ENCODE results near the gene GNG7. TPM values are rescaled to one million over a fixed set of nuclear protein-coding genes. Genes with fewer than 3 reads are reported as not detected.

GNG7 gene
- 0.05 to 0.09 TPM (median 0.06 TPM) in 4 of 5 replicates, not detected in the other for total RNA-seq (2022; extraction: Qiagen RNA extraction; ENCODE audit: low read depth)

DNA sequence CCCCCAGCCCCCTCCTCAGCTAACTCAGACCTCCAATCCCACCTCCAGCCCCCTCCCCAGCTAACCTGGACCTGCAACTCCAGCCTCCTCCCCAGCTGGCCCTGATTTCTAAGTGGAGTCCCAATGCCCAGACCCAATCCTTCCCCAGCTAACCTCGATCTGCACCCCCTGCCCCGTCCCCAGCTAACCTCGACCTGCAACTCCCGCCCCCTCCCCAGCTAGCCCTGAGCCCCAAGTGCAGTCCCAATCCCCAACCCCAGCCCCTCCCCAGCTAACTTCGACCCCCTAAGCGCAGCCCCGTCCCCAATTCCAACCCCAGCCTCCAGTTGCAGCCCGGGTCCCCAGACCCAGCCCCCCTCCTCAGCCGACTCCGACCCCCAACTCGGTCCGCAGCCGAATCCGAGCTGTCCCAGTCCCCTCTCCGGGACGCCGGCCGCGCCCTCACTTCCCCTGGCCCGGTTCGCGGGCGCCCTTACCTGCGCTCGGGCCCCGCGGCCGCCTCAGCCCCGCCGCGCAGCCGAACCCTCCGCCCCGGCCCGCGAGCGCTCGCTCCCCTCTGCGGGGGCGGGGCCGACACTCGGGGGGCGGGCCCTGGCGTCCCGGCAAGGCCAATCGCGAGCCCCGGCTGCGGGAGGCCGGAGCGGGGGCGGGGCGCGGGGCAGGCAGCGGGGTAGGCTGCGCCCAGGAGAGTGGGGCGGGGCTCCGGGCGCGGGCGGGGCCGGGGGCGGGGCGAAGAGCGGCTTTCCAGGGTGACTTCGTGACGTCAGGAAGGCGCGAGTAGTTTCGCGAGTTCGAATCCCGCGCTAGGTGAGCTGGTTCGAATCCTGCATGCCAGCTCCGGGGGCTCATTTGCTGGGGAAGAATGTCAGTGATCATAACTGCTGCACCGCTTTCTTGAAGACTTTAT, at the start of gene GNG7:
TSS of gene GNG7 (minus strand) at position 525 of the 907 bp plus-strand sequence. CDS start 182,006 bp downstream, outside the sequence.

GRCh38 chr19:2739602-2740313, 37.3 kb upstream of the GNG7 start, which contains the start of gene SLC39A3:
Gene SLC39A3, minus strand, starts transcription at chr19:2740017. Its CDS starts 2,760 bp downstream, at chr19:2737257.

DNA sequence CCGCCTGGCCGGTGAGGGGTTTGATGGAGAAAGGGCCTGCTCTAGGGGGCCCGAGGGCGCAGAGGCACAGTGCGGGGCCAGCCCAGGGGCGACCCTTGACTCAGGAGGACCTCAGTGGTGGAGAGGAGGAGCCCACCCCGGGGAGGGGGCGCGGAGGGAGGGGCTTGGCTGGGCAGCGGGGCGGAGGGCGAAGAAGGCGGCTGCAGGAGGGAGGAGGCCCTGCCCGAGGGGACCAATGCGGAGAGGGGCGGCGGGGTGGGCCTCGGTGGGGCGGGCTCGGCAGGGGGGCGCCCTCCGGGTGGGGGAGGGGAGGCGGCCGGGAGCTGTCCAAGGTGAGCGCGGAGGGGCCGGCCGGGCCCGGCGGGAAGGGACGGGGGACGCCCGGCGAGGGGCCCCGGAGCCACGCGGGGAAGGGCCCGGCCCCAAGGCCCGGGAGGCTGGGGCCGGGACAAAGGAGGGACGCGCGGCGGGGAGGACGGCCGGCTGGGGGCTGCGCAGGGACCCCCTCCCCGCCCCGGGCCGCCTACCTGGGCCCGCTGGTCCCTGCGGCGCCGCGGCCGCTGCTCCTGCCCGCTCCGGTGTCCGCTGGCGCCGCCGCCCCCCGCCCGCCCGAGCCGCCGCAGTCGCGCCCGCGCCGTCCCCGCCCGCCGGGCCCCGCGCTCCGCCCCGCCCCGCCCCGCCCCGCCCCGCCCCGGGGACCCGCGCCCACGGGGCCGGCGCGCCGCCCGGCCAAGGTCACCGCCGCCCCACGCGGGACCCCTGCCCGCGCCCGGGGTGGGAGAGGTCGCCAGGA, 18.5 kb upstream of the GNG7 start, which contains the start of gene DIRAS1:
TSS of gene DIRAS1 (minus strand) at position 596 of the 793 bp plus-strand sequence. CDS start 3,566 bp downstream, outside the sequence.

GRCh38 chr19:2475702-2476450, 226.6 kb downstream of the GNG7 start, which contains the start of gene GADD45B:
Gene GADD45B, plus strand, starts transcription at chr19:2476127. Its CDS starts 232 bp downstream, at chr19:2476359.

Other genes starting within 250 kb of the GNG7 start
- gene LMNB2, start 245.7 kb downstream of the GNG7 start, total RNA-seq (2022; extraction: Qiagen RNA extraction; ENCODE audit: low read depth) = 62.1 to 87.2 TPM (median 79.9 TPM) in 5 replicates
- 31.1 to 38.6 TPM (median 37.1 TPM) in 5 replicates for gene GADD45B, start 226.6 kb downstream of the GNG7 start, total RNA-seq (2022; extraction: Qiagen RNA extraction; ENCODE audit: low read depth)
- gene DIRAS1, start 18.7 kb upstream of the GNG7 start, total RNA-seq (2022; extraction: Qiagen RNA extraction; ENCODE audit: low read depth) = 3.3 to 4.1 TPM (median 3.9 TPM) in 5 replicates
- gene SLC39A3, start 37.3 kb upstream of the GNG7 start, total RNA-seq (2022; extraction: Qiagen RNA extraction; ENCODE audit: low read depth) = 24.8 to 30.9 TPM (median 28.5 TPM) in 5 replicates
- 59.2 to 84.2 TPM (median 75.9 TPM) in 5 replicates for gene SGTA, start 80.6 kb upstream of the GNG7 start, total RNA-seq (2022; extraction: Qiagen RNA extraction; ENCODE audit: low read depth)
- 80.4 to 111 TPM (median 99.5 TPM) in 5 replicates for gene THOP1, start 82.8 kb upstream of the GNG7 start, total RNA-seq (2022; extraction: Qiagen RNA extraction; ENCODE audit: low read depth)
- gene ZNF554, start 117.2 kb upstream of the GNG7 start, total RNA-seq (2022; extraction: Qiagen RNA extraction; ENCODE audit: low read depth) = 0.86 to 1.5 TPM (median 0.93 TPM) in 5 replicates
- gene ZNF555, start 138.8 kb upstream of the GNG7 start, total RNA-seq (2022; extraction: Qiagen RNA extraction; ENCODE audit: low read depth) = 2.2 to 2.9 TPM (median 2.7 TPM) in 5 replicates
- 0.01 to 0.05 TPM in 2 of 5 replicates, not detected in the others for gene ZNF556, start 164.6 kb upstream of the GNG7 start, total RNA-seq (2022; extraction: Qiagen RNA extraction; ENCODE audit: low read depth)
- gene ZNF57, start 198.2 kb upstream of the GNG7 start, total RNA-seq (2022; extraction: Qiagen RNA extraction; ENCODE audit: low read depth) = 1.9 to 3.2 TPM (median 2.0 TPM) in 5 replicates
- 1.3 to 2.1 TPM (median 1.4 TPM) in 5 replicates for gene ZNF77, start 242.3 kb upstream of the GNG7 start, total RNA-seq (2022; extraction: Qiagen RNA extraction; ENCODE audit: low read depth)

Measured in A549 treated with CpdA at 1 μM for 4 hours (cell line).